Peyer's patch (tissue), 4 donors: ENCODE results near the gene TECTB. TPM values are rescaled to one million over a fixed set of nuclear protein-coding genes. Genes with fewer than 3 reads are reported as not detected.

Experiments used
- DNase-seq, 3 donors: peaks; one replicate each; pipeline ENCODE4 v3.0.0-alpha.2; 2017 to 2019
- H3K27ac ChIP-seq, 4 donors: fragments of 200-600 bp; sonication (generic); one replicate each; pipeline ENCODE4 v1.5.1; 2016 to 2019
- H3K27me3 ChIP-seq, 2 donors: fragments of 200-600 bp; sonication (generic); one replicate each; pipeline ENCODE4 v1.5.1; 2019
- H3K36me3 ChIP-seq, 3 donors: fragments of 200-600 bp; sonication (generic); one replicate each; pipeline ENCODE4 v1.5.1; 2016 to 2019
- H3K4me1 ChIP-seq, 4 donors: fragments of 200-600 bp; sonication (generic); one replicate each; pipeline ENCODE4 v1.5.1; 2016 to 2019
- H3K4me3 ChIP-seq, 4 donors: fragments of 200-600 bp; sonication (generic); 1 replicate in 3 of 4; 2 replicates in 1 of 4; pipeline ENCODE4 v1.5.1; 2016 to 2019; ENCODE audit warnings: mild to moderate bottlenecking in 1 of 4
- H3K9me3 ChIP-seq, 4 donors: fragments of 200-600 bp; sonication (generic); one replicate each; pipeline ENCODE4 v1.5.1; 2016 to 2019; ENCODE audit warnings: mild to moderate bottlenecking in 1 of 4
- POLR2A ChIP-seq, 2 donors: fragments of 450-650 bp; IDR thresholded peaks; one replicate each; pipeline ENCODE4 v1.5.1; 2017; ENCODE audit warnings: antibody characterized with exemption in 2 of 2, mild to moderate bottlenecking in 2 of 2, moderate library complexity in 2 of 2
- total RNA-seq, 4 donors: library from RNA; depleted of rRNA; stranded (reverse); fragments of >200 nt; gene quantifications; one replicate each; pipeline ENCODE4 v1.1.0, GENCODE V29; 2016
- TF ChIP-seq, protein P1 (sequence below), 6 experiments: fragments of 450-650 bp in 4 of 6; fragments of 200-600 bp in 2 of 6; sonication (generic) in 1 of 6; IDR thresholded peaks; one replicate each; pipeline ENCODE4 v1.5.1; 2017 to 2019; ENCODE audit warnings: antibody characterized with exemption in 6 of 6, mild to moderate bottlenecking in 3 of 6, moderate library complexity in 1 of 6

The TECTB gene
- not detected for total RNA-seq

GRCh38 chr10:112283100-112283499 lies at the start of gene TECTB:
TSS of gene TECTB (plus strand) at chr10:112283400. CDS start at chr10:112283735, 335 bp downstream.
- no peak within 1 kb of the TSS for H3K27ac ChIP-seq
- H3K4me3 ChIP-seq = no peak within 1 kb of the TSS
- H3K36me3 ChIP-seq = no peaks in the 10 kb centered on the region
- H3K27me3 ChIP-seq = no peaks in the 10 kb centered on the region
- TF ChIP-seq, protein P1, sequence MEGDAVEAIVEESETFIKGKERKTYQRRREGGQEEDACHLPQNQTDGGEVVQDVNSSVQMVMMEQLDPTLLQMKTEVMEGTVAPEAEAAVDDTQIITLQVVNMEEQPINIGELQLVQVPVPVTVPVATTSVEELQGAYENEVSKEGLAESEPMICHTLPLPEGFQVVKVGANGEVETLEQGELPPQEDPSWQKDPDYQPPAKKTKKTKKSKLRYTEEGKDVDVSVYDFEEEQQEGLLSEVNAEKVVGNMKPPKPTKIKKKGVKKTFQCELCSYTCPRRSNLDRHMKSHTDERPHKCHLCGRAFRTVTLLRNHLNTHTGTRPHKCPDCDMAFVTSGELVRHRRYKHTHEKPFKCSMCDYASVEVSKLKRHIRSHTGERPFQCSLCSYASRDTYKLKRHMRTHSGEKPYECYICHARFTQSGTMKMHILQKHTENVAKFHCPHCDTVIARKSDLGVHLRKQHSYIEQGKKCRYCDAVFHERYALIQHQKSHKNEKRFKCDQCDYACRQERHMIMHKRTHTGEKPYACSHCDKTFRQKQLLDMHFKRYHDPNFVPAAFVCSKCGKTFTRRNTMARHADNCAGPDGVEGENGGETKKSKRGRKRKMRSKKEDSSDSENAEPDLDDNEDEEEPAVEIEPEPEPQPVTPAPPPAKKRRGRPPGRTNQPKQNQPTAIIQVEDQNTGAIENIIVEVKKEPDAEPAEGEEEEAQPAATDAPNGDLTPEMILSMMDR (IDR thresholded peaks at IDR 0.05) = no peak
- no peak for TF ChIP-seq POLR2A (IDR thresholded peaks at IDR 0.05)
- H3K4me1 ChIP-seq = no peaks in the 10 kb centered on the region
- DNase-seq = no peak
- H3K9me3 ChIP-seq = no peaks in the 10 kb centered on the region

DNA sequence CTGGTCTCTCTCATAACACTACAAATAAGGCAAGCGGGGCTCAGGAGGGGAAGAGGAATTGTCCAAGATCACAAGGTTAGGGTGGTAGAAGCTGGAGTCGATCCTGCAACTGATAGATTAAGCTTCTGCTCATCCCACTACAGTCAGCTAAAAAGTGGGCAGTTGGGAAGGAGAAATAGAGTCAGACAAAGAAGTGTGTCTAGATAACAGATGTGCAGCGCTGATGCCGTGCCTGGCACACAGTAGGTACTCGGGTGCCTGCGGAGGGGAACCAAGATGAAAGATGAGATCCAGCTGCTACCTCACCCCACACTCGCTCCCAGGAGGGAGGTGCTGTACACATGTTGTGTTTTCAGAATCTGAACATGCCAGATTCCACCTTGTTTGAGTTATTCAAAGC lies 48.1 kb upstream of the TECTB start:
- no peak for DNase-seq
- no peaks in the 10 kb centered on the region for H3K36me3 ChIP-seq

GRCh38 chr10:112235920-112236319 lies 47.3 kb upstream of the TECTB start:
- H3K4me1 ChIP-seq = no peaks in the 10 kb centered on the region
- no peaks in the 10 kb centered on the region for H3K27me3 ChIP-seq
- TF ChIP-seq, protein P1 (IDR thresholded peaks at IDR 0.05) = no peak
- TF ChIP-seq POLR2A (IDR thresholded peaks at IDR 0.05) = no peak
- peaks cover 0 to 17% (median 5%) of the 10 kb centered on the region in 4 donors for H3K9me3 ChIP-seq
- no peak overlapping the region for H3K27ac ChIP-seq
- no peak for DNase-seq
- no peaks in the 10 kb centered on the region for H3K36me3 ChIP-seq
- no peak overlapping the region for H3K4me3 ChIP-seq

More for the DNA sequence above, 48.1 kb upstream of the TECTB start:
- H3K27ac ChIP-seq = no peak overlapping the region
- no peaks in the 10 kb centered on the region for H3K27me3 ChIP-seq
- no peaks in the 10 kb centered on the region for H3K4me1 ChIP-seq
- H3K4me3 ChIP-seq = no peak overlapping the region
- TF ChIP-seq POLR2A (IDR thresholded peaks at IDR 0.05) = no peak
- TF ChIP-seq, protein P1 (IDR thresholded peaks at IDR 0.05) = no peak
- H3K9me3 ChIP-seq = peaks cover 0 to 9% (median 2%) of the 10 kb centered on the region in 4 donors

DNA sequence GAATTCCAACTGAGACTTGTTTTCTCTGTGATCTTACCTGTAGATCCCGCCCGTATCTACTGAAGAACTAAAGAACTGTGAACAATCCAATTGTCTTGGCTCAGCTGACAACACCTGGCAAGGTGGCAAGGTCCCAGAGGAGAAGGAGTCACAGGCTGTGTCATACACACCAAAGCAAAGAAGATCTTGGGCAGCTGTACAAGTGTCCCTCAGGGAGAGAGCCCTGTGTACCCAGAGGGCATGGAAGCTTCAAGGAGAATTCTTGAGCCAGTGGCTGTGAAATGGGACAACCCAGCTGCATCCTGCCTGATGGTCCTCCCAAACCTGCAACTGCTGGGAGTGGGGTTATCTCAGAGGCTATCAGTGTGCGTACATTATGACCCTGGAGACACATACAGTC lies 46.7 kb upstream of the TECTB start:
- Histone ChIP-seq H3K36me3 (no peaks in the 10 kb centered on the region), H3K4me1 (no peaks in the 10 kb centered on the region), H3K9me3 (peaks cover 0 to 17% (median 5%) of the 10 kb centered on the region in 4 donors), H3K27me3 (no peaks in the 10 kb centered on the region), H3K4me3 (no peak overlapping the region), H3K27ac (no peak overlapping the region)
- TF ChIP-seq, protein P1 (IDR thresholded peaks at IDR 0.05) = no peak
- no peak for TF ChIP-seq POLR2A (IDR thresholded peaks at IDR 0.05)
- DNase-seq = no peak

DNA sequence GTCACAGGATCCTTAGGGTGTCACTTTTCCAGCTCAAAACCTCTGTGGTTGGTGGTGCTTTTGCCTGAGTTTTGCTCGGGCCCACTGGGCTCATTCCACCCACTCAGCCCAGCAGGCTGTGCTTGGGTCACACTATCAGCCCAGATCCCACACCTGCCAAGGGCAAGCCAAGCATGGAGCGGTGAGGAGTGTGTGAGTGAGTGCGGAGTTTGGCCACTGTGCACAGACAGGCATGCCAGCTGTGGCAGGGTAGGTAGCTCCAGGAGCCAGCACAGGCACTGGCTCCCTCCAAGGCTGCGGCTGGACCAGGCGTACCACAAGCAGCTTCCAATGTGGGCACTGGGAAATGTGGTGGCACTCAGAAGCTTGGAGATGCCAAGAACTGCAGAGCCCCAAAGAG lies 43.9 kb upstream of the TECTB start:
- no peaks in the 10 kb centered on the region for H3K4me1 ChIP-seq
- no peak overlapping the region for H3K4me3 ChIP-seq
- H3K27ac ChIP-seq = no peak overlapping the region
- TF ChIP-seq, protein P1 (IDR thresholded peaks at IDR 0.05) = no peak
- TF ChIP-seq POLR2A (IDR thresholded peaks at IDR 0.05) = no peak
- H3K27me3 ChIP-seq = no peaks in the 10 kb centered on the region
- peaks cover 0 to 17% (median 5%) of the 10 kb centered on the region in 4 donors for H3K9me3 ChIP-seq
- no peak for DNase-seq
- H3K36me3 ChIP-seq = no peaks in the 10 kb centered on the region

- Histone ChIP-seq H3K4me3 (no peak overlapping the region), H3K27ac (no peak overlapping the region), H3K36me3 (no peaks in the 10 kb centered on the region), H3K4me1 (no peaks in the 10 kb centered on the region), H3K27me3 (no peaks in the 10 kb centered on the region), H3K9me3 (peaks cover 0 to 17% (median 5%) of the 10 kb centered on the region in 4 donors)
- no peak for TF ChIP-seq POLR2A (IDR thresholded peaks at IDR 0.05)
- no peak for DNase-seq
These were observed 42.8 kb upstream of the TECTB start for GRCh38 chr10:112240441-112240840.
